Activated CD4-positive, alpha-beta memory T cell treated with anti-CD3 and anti-CD28 coated beads, Interleukin-2, amount 10 ng/mL, durations not matched to agents 7 days and 5 days (primary cell): ENCODE results near the gene ANKLE2. TPM values are rescaled to one million over a fixed set of nuclear protein-coding genes. Genes with fewer than 3 reads are reported as not detected.
A peak's percentile ranks its signal among the peaks of the same experiment; 100 is the strongest.
"Not testable (repeated sequence)": the region's sequence is repeated elsewhere in the genome, so short reads cannot be mapped to it uniquely, and the experiment has no call there.

Experiments used
- CTCF ChIA-PET: fragments of 350-600 bp; sonication (Branson Sonifier 250); formaldehyde crosslinking; loops from one replicate; lab custom pipeline; 2021; ENCODE audit warnings: antibody characterized with exemption, inconsistent platforms; lab: Charles Lee
- POLR2A ChIA-PET: fragments of 350-600 bp; sonication (Branson Sonifier 250); formaldehyde crosslinking; loops from one replicate; lab custom pipeline; 2021; ENCODE audit warnings: antibody characterized with exemption; lab: Charles Lee
- DNase-seq: peaks from one replicate; pipeline ENCODE4 v3.0.0-alpha.2; 2020
- H3K27ac Mint-ChIP-seq: one replicate; pipeline ENCODE4 v1.8.0; 2021; ENCODE audit warnings: mild to moderate bottlenecking, mixed read lengths
- H3K27me3 Mint-ChIP-seq: one replicate; pipeline ENCODE4 v1.8.0; 2021; ENCODE audit warnings: mixed read lengths
- H3K36me3 Mint-ChIP-seq: one replicate; pipeline ENCODE4 v1.8.0; 2021; ENCODE audit warnings: low read depth, mixed read lengths
- H3K4me1 Mint-ChIP-seq: one replicate; pipeline ENCODE4 v1.8.0; 2021; ENCODE audit warnings: mixed read lengths
- H3K4me3 Mint-ChIP-seq: one replicate; pipeline ENCODE4 v1.8.0; 2021; ENCODE audit warnings: mild to moderate bottlenecking, mixed read lengths
- H3K9me3 Mint-ChIP-seq: one replicate; pipeline ENCODE4 v1.8.0; 2021; ENCODE audit warnings: mixed read lengths
- total RNA-seq, 2 experiments: library from RNA; stranded (reverse); gene quantifications; one replicate each; pipeline ENCODE4 v1.2.3, GENCODE V29; 2021

ANKLE2 gene
- total RNA-seq: 10 to 100 TPM; 88.6 to 89.3 TPM

DNA sequence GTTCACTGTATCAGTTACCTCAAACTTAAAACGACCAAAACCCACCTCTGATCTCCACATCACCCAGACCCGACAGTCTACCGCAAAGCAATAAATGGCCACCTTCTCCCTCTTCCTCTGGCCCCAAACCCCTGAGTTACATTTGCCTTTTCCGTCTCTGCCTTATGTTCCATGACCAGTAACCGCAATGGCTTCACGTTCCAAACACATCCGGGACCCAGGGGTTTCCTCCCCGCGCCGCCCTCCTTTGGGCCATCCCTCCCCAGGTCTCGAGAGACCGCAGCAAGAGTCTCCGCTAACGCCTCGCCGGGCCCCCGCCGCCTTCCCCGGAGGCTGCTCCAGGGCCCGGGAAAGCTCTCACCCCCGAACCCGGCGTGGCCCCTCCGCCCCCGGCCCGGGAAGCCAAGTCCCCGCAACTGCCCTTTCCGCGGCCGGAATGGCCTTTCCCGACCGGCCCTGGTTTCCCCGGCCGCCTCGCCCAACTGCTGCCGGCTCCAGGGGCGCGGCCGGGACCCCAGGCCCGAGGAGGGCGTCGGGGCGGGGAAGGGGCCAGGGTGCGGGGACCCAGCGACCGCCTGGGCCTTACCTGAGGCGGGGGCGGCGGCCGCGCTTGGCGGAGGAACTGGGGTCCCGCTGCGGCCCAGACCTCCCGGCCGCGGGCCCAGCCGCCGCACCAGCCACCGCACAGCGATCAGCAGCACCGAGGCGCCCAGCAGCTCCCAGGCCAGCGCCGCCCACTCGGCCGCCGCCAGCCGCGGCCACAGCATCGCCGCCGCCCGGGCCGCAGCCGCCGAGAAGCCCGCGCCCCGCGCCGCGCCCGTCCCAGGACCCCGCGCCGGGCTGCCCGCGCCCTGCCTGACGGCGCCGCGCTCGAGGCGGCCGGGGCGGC lies at the start of gene ANKLE2:
Gene ANKLE2, minus strand, starts transcription at position 801 of the 889 bp plus-strand sequence. Its CDS starts 34 bp downstream, at position 767.
- Mint-ChIP-seq H3K9me3 (no peaks in the 10 kb centered on the region), H3K4me3 (peak within 1 kb of the TSS; percentile 96), H3K27me3 (no peaks in the 10 kb centered on the region), H3K27ac (peak within 1 kb of the TSS; percentile 93), H3K36me3 (peaks cover 26% of the 10 kb centered on the region), H3K4me1 (peaks cover 32% of the 10 kb centered on the region)
- DNase-seq: peak; percentile 84
- ChIA-PET POLR2A (interaction anchor here (0.6 to 3.0 kb wide), 8 partner anchors 11 to 441 kb away, joined by 3 to 18 read pairs (median 6); partner anchors contain the start of genes GOLGA3 and PGAM5), CTCF (interaction anchor here (0.8 kb wide), 1 partner anchor 143 kb away, joined by 3 read pairs; no protein-coding TSS in a partner anchor)

DNA sequence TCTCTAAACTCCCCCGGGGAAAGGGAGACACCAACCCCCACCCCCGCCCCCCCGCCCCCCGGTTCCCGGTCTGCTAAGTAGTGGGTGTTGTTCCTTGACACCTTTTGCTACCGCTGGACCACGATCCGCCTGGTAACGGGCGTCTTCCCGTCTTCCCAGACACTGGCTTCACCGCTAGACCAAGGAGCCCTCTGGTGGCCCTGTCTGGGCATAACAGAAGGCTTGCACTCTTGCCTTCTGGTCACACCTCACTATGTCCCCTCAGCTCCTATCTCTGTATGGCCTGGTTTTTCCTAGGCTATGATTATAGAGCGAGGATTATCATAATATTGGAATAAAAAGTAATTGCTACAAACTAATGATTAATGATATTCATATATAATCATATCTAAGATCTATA lies 47.8 kb upstream of the ANKLE2 start:
- H3K27me3 Mint-ChIP-seq, H3K9me3 Mint-ChIP-seq, H3K27ac Mint-ChIP-seq, H3K4me3 Mint-ChIP-seq, CTCF ChIA-PET, POLR2A ChIA-PET: not testable (repeated sequence)
- peaks cover 22% of the 10 kb centered on the region for H3K4me1 Mint-ChIP-seq
- peaks cover 58% of the 10 kb centered on the region for H3K36me3 Mint-ChIP-seq
- peak; percentile 30 for DNase-seq

DNA sequence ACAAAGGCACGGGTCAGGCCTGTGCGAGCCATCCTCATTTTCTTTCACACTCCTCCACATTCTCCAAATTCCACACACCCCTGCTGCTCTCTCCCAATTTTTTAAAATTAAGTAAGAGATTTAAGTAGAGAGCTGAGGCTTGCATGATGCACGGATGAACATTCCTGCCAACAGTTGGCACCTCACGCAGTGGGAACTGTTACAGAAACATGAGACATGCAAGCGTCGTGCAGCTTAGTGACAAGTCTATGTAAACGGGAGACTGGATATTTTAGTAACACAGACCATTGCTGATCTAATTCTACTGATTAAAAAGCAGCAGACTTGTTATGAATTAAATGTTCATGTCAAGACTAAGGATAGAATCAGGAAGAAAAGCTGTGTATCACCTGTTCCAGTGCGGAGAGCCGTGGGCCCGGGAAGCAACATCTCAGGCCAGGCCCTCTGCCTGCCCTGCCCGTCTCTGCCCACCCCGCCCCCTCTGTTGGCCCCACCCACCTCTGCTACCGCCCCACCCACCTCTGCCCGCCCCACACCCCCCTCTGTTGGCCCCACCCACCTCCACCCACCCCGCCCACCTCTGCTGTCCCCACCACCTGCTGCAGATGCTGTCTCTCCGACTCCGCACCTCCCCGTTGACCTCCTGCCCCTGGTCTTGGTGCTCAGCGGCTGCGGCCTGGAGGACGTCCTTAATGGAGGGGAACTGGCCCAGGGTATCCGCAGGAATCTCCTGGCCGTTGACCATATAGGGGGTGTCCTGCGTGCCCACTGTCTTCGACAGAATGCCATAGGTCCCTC lies 45.9 kb upstream of the ANKLE2 start:
- Mint-ChIP-seq H3K36me3 (peaks cover 63% of the 10 kb centered on the region), H3K27ac (no peak overlapping the region), H3K4me3 (no peak overlapping the region), H3K27me3 (no peaks in the 10 kb centered on the region), H3K4me1 (peaks cover 12% of the 10 kb centered on the region), H3K9me3 (no peaks in the 10 kb centered on the region)
- DNase-seq: no peak
- ChIA-PET POLR2A (no interaction called here), CTCF (no interaction called here)

DNA sequence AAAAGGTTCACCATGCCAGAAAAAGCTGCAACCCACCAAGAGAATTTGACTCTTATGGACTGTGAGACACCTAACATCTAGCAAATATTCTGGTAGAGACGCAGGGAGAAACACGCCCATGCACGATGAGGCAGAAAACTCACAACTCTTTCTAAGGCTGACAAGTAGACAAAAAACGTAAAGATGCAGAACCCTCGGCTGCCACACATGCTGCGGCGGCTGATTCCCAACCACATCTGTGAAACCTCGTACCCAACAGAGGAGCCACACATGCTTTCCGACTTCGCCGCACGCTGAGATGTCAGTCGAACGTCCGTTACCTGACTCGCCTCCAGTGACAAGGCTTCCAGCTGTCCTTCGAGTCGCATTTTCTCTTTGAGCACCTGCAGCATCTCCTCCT lies 45.2 kb upstream of the ANKLE2 start:
- H3K27ac Mint-ChIP-seq: no peak overlapping the region
- POLR2A ChIA-PET: no interaction called here
- CTCF ChIA-PET: no interaction called here

DNA sequence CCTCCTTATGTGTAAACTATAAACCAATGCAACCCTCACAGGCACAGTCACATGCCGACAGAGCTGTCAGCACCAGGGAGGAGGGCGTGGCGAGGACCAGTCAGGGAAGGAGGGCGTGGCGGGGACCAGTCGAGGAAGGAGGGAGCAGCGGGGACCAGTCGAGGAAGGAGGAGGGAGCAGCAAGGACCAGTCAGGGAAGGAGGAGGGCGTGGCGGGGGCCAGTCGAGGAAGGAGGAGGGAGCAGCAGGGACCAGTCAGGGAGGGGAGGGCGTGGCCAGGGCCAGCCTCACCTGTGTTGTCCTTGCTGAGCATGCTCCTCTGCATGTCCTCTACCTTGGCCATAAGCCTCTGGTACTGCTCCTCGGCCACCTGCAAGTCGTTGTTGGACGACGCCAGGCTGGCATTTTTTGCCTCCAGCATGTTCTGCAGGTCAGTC lies 42.8 kb upstream of the ANKLE2 start:
- H3K9me3 Mint-ChIP-seq: no peaks in the 10 kb centered on the region
- H3K36me3 Mint-ChIP-seq: peaks cover 67% of the 10 kb centered on the region
- H3K4me1 Mint-ChIP-seq: peaks cover 5% of the 10 kb centered on the region
- ChIA-PET CTCF (no interaction called here), POLR2A (no interaction called here)
- no peak overlapping the region for H3K4me3 Mint-ChIP-seq
- no peaks in the 10 kb centered on the region for H3K27me3 Mint-ChIP-seq
- DNase-seq: no peak
- no peak overlapping the region for H3K27ac Mint-ChIP-seq

More for the DNA sequence above, 45.2 kb upstream of the ANKLE2 start:
- Mint-ChIP-seq H3K36me3 (peaks cover 61% of the 10 kb centered on the region), H3K27me3 (no peaks in the 10 kb centered on the region), H3K9me3 (no peaks in the 10 kb centered on the region), H3K4me1 (peaks cover 8% of the 10 kb centered on the region), H3K4me3 (no peak overlapping the region)
- DNase-seq: no peak

DNA sequence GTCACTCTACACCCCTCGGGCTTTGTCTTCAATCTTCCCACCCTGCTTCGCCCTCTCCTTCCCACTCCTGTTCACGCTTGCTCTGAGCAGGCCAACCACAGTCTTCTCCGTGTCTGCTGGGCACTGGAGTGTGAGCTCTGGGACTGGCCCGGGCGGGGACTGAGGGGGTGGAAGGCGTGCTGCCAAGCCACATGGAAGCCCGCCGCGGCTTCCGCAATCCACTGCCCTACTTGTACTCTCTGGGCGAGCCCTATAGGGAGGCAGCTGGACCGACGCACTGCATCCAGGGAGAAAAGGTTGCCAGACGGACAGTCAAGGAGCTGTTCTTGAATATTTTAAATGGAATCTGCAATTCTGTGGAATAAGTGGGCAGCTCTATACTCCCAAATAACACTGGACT lies 42.3 kb upstream of the ANKLE2 start:
- no peak overlapping the region for H3K27ac Mint-ChIP-seq
- peaks cover 5% of the 10 kb centered on the region for H3K4me1 Mint-ChIP-seq
- H3K4me3 Mint-ChIP-seq: no peak overlapping the region
- CTCF ChIA-PET: no interaction called here
- peaks cover 69% of the 10 kb centered on the region for H3K36me3 Mint-ChIP-seq
- H3K27me3 Mint-ChIP-seq: no peaks in the 10 kb centered on the region
- no peak for DNase-seq
- H3K9me3 Mint-ChIP-seq: no peaks in the 10 kb centered on the region
- POLR2A ChIA-PET: no interaction called here

DNA sequence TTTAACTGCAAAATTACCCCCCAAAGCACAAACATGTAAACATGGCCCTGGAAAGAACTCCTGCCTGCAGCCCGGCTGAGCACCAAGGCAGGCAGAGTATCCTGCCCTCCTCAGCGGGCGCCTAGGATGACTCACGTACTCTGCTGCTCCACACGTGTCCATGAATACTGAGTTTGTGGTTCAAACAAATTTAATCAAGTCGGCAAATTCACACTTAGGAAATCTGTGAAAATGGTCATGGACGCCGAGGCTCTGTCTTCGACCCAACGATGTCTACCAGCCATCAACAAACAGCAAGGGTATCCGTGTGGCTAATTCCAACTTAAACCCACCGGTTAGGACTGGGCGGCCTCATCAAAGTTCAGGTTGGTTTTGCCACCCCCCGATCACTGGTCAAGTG lies 41.5 kb upstream of the ANKLE2 start:
- POLR2A ChIA-PET: no interaction called here
- no peak for DNase-seq
- peaks cover 5% of the 10 kb centered on the region for H3K4me1 Mint-ChIP-seq
- no peak overlapping the region for H3K4me3 Mint-ChIP-seq
- CTCF ChIA-PET: no interaction called here
- H3K27ac Mint-ChIP-seq: no peak overlapping the region
- H3K9me3 Mint-ChIP-seq: no peaks in the 10 kb centered on the region
- H3K27me3 Mint-ChIP-seq: no peaks in the 10 kb centered on the region
- peaks cover 65% of the 10 kb centered on the region for H3K36me3 Mint-ChIP-seq

DNA sequence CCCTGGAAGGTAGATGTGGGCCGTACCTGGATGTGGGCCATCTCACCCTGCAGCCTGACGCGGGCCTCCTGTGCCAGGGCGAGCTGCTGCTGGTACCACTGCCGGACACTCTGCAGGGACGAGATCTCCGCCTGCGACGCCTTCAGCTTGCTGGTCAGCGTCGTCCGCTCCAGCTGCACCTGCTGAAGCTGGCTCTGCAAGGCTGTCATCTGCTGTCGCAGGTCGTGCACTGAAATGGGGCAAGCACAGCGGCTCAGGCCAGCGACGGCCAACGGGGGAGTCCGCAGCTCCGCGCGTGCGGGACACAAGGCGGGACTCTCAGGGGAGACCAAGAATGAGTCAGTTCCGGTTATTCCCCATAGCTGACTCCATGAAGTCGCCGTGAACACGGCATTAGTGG lies 40.1 kb upstream of the ANKLE2 start:
- no peak overlapping the region for H3K4me3 Mint-ChIP-seq
- H3K27me3 Mint-ChIP-seq: no peaks in the 10 kb centered on the region
- peaks cover 3% of the 10 kb centered on the region for H3K4me1 Mint-ChIP-seq
- H3K36me3 Mint-ChIP-seq: peaks cover 66% of the 10 kb centered on the region
- ChIA-PET CTCF (no interaction called here), POLR2A (no interaction called here)
- no peaks in the 10 kb centered on the region for H3K9me3 Mint-ChIP-seq
- H3K27ac Mint-ChIP-seq: no peak overlapping the region
- DNase-seq: no peak

DNA sequence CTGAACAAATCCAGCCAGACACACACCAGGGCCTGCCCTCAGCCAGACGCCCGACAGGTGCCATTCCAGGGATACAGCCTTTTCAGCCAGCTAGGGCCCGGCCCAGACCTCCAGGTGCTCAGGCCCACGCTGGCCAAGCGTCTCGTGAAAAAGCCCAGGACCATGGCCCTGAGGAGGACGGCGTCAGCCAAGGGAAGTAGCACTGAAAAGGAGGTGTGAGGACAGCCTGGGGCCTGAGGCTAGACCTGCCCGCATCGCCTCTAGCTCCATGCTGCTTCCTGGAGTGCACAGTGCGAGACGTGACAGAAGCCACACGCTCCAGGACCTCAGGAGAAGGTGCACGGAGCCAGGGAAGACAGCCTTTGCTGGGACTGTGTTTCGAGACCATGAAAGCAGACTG lies 37.2 kb upstream of the ANKLE2 start:
- DNase-seq: no peak
- H3K9me3 Mint-ChIP-seq: no peaks in the 10 kb centered on the region
- CTCF ChIA-PET: no interaction called here
- peaks cover 74% of the 10 kb centered on the region for H3K36me3 Mint-ChIP-seq
- no peak overlapping the region for H3K27ac Mint-ChIP-seq
- no peak overlapping the region for H3K4me3 Mint-ChIP-seq
- no peaks in the 10 kb centered on the region for H3K27me3 Mint-ChIP-seq
- H3K4me1 Mint-ChIP-seq: no peaks in the 10 kb centered on the region
- POLR2A ChIA-PET: no interaction called here

DNA sequence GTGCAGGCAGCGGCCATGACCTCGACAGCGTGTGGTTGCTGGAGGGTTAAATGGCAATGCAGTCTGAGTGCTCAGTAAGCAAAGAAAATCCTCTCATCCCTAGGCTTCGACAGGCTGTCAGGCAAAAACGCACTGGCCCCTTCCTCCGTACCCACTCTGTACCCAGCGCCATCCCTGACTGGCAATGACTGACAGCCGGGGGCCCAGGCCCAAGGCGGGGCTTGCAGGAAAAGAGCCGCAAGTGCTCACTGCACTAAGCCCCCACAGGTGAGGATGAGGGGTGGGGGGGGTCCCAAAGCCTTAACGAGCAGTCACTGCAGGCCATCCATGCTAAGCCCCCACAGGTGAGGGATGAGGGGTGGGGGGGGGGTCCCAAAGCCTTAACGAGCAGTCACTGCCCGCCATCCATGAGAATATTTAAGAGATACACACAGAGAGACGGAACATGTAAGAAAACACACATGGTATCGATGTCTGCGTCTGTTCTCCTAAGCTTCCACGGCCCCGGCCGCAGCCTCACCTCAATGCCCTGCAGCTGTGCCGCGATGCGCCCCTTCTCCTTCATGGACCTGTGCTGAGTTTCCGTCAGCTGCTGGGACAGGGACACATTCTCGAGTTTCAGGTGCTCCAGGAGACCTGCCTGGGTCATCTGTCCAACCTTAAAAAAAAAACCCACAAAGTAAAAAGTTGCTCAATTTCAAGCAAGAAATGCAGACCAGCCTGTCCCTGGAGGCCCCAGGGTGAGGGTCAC lies 36.4 kb upstream of the ANKLE2 start:
- no peaks in the 10 kb centered on the region for H3K27me3 Mint-ChIP-seq
- ChIA-PET POLR2A (no interaction called here), CTCF (no interaction called here)
- H3K27ac Mint-ChIP-seq: no peak overlapping the region
- H3K4me1 Mint-ChIP-seq: no peaks in the 10 kb centered on the region
- H3K4me3 Mint-ChIP-seq: no peak overlapping the region
- DNase-seq: no peak
- no peaks in the 10 kb centered on the region for H3K9me3 Mint-ChIP-seq
- peaks cover 68% of the 10 kb centered on the region for H3K36me3 Mint-ChIP-seq

DNA sequence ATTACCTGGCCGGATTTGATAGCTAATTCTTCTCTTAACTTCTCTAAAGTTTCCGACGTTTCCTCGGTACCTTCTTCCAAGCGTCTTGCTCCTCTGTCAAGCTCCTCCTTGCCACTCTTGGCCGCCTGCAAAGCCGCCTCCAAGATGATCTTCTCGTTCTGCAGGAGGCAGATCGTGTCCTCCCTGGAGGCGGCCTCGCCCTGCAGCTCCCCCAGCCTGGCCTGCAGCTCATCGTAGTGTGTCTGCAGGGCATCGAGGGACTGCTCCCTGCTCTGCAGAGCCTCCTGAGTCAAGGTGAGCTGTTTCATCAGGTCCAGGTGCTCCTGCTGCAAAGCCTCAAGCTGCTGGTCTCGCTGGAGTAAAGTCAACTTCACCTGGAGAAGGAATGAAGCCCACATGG lies 34.2 kb upstream of the ANKLE2 start:
- no peak for DNase-seq
- ChIA-PET POLR2A (no interaction called here), CTCF (no interaction called here)
- no peak overlapping the region for H3K27ac Mint-ChIP-seq
- H3K9me3 Mint-ChIP-seq: no peaks in the 10 kb centered on the region
- no peaks in the 10 kb centered on the region for H3K4me1 Mint-ChIP-seq
- H3K4me3 Mint-ChIP-seq: no peak overlapping the region
- no peaks in the 10 kb centered on the region for H3K27me3 Mint-ChIP-seq
- H3K36me3 Mint-ChIP-seq: peaks cover 67% of the 10 kb centered on the region

DNA sequence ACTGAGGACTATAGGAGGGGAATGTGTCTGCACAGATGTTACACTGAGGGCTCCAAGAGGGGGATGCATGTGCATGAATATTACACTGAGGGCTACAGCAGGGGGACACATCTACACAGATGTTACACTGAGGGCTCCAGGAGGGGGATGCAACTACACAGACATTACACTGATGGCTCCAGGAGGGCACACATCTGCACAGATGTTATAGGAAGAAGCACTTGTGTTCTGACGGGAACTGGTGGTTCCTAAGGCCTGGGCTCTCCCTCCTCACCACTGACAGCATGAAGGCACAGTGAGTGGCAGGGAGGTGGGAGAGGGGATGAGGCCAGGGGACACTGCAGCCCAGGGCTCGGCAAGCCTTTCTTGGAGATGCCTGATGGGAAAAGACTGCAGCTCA lies 30.3 kb upstream of the ANKLE2 start:
- H3K27ac Mint-ChIP-seq, CTCF ChIA-PET, DNase-seq, POLR2A ChIA-PET, H3K4me3 Mint-ChIP-seq, H3K27me3 Mint-ChIP-seq, H3K9me3 Mint-ChIP-seq, H3K4me1 Mint-ChIP-seq: not testable (repeated sequence)
- peaks cover 76% of the 10 kb centered on the region for H3K36me3 Mint-ChIP-seq

DNA sequence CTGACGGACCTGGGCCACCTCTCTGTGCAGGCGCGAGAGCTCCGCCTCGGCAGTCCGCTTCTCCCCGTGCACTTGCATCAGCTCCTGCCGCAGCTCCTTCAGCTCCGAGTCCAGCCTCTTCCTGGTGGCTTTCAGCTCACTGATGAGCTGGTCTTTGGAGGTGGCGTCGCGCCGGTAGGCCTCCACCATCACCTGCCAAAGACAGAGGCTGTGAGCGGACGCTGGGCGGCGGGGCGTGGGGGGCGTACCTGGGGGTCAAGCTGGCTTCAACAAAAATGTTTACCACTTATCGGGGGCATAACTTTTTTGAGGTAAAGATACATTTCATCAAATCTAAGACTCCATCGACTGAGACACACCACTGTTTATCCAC lies 27.5 kb upstream of the ANKLE2 start:
- Mint-ChIP-seq H3K4me1 (no peaks in the 10 kb centered on the region), H3K4me3 (no peak overlapping the region), H3K36me3 (peaks cover 69% of the 10 kb centered on the region), H3K27ac (no peak overlapping the region), H3K9me3 (no peaks in the 10 kb centered on the region), H3K27me3 (no peaks in the 10 kb centered on the region)
- ChIA-PET POLR2A (no interaction called here), CTCF (no interaction called here)
- DNase-seq: no peak
